PC-3 (cell line): Measurements from ENCODE around the gene PITPNM2. TPM values are rescaled to one million over a fixed set of nuclear protein-coding genes. Genes with fewer than 3 reads are reported as not detected.

Experiments
- ATAC-seq: fragments of 200-7000 bp; cut with Tn5 transposase; 2 replicates; pipeline ENCODE4 v1.9.1; 2020; ENCODE audit warnings: mild to moderate bottlenecking, moderate library complexity
- Bru-seq: library from RNA; stranded (reverse); fragments of 400-500 nt; gene quantifications from one replicate; lab custom pipeline; 2021; lab: Mats Ljungman, UMichigan
- BruChase-seq, 2 experiments: library from RNA; stranded (reverse); fragments of 400-500 nt; gene quantifications; one replicate each; lab custom pipeline; 2021; lab: Mats Ljungman, UMichigan
- BruUV-seq: library from RNA; stranded (reverse); fragments of 400-500 nt; replicated peaks from 2 replicates; lab custom pipeline; 2021; lab: Mats Ljungman, UMichigan
- CTCF ChIA-PET: fragments of 300-600 bp; sonication (Branson Sonifier 250); formaldehyde crosslinking; loops from one replicate; lab custom pipeline; 2022; ENCODE audit warnings: antibody characterized with exemption; lab: Charles Lee
- POLR2A ChIA-PET: fragments of 300-600 bp; sonication (Branson Sonifier 250); formaldehyde crosslinking; loops from one replicate; lab custom pipeline; 2022; ENCODE audit warnings: antibody characterized with exemption; ENCODE audit not compliant: unreplicated experiment; lab: Charles Lee
- DNase-seq: peaks from one replicate; pipeline ENCODE4 v3.0.0-alpha.2; 2015
- H2AFZ ChIP-seq: fragments of 300-600 bp; sonication (generic); 2 replicates; pipeline ENCODE4 v1.6.0; 2016; ENCODE audit warnings: antibody characterized with exemption, low read length
- H3F3A ChIP-seq: fragments of 300-600 bp; sonication (generic); one replicate; pipeline ENCODE4 v1.6.0; 2017; ENCODE audit warnings: antibody characterized with exemption, low read length, control low read depth, mild to moderate bottlenecking; ENCODE audit not compliant: unreplicated experiment
- H3K27ac ChIP-seq: fragments of 300-600 bp; sonication (generic); 2 replicates; pipeline ENCODE4 v1.5.1; 2016; ENCODE audit warnings: mild to moderate bottlenecking, low read length
- H3K27me3 ChIP-seq: fragments of 300-600 bp; sonication (generic); 2 replicates; pipeline ENCODE4 v1.6.1; 2016; ENCODE audit warnings: low read length, mixed read lengths
- H3K36me3 ChIP-seq: fragments of 300-600 bp; sonication (generic); 2 replicates; pipeline ENCODE4 v1.6.1; 2016; ENCODE audit warnings: low read depth, mixed run types, low read length, mixed read lengths
- H3K4me1 ChIP-seq: fragments of 300-600 bp; sonication (generic); 2 replicates; pipeline ENCODE4 v1.5.1; 2016; ENCODE audit warnings: low read length; ENCODE audit not compliant: insufficient read depth
- H3K4me2 ChIP-seq: fragments of 300-600 bp; sonication (generic); 2 replicates; pipeline ENCODE4 v1.6.0; 2016; ENCODE audit warnings: low read length
- H3K4me3 ChIP-seq: fragments of 300-600 bp; sonication (generic); 2 replicates; pipeline ENCODE4 v1.5.1; 2016; ENCODE audit warnings: mild to moderate bottlenecking, low read length, mixed read lengths
- H3K79me2 ChIP-seq: fragments of 300-600 bp; sonication (generic); 2 replicates; pipeline ENCODE4 v1.6.1; 2017; ENCODE audit warnings: low read length, mixed read lengths
- H3K9ac ChIP-seq: fragments of 300-600 bp; sonication (generic); 2 replicates; pipeline ENCODE4 v1.6.0; 2016; ENCODE audit warnings: mild to moderate bottlenecking, low read length
- H3K9me2 ChIP-seq: fragments of 300-600 bp; sonication (generic); replicated peaks from 2 replicates; pipeline ENCODE4 v1.6.1; 2016; ENCODE audit warnings: mixed run types, low read length, mixed read lengths
- H3K9me3 ChIP-seq: fragments of 300-600 bp; sonication (generic); 2 replicates; pipeline ENCODE4 v1.6.1; 2016; ENCODE audit warnings: low read length, mixed read lengths
- H4K20me1 ChIP-seq: fragments of 300-600 bp; sonication (generic); 2 replicates; pipeline ENCODE4 v1.6.1; 2016; ENCODE audit warnings: low read length, mixed read lengths
- EZH2 ChIP-seq: fragments of 300-600 bp; sonication (generic); IDR thresholded peaks from one replicate; pipeline ENCODE4 v1.6.1; 2017; ENCODE audit warnings: antibody characterized with exemption, mild to moderate bottlenecking, low read length; ENCODE audit not compliant: unreplicated experiment
- EZH2phosphoT487 ChIP-seq: fragments of 300-600 bp; sonication (generic); IDR thresholded peaks from 2 replicates; pipeline ENCODE4 v1.6.1; 2018; ENCODE audit warnings: mild to moderate bottlenecking, antibody characterized with exemption, low read length, borderline replicate concordance
- intact Hi-C: fragments of 100-400 bp; cut with micrococcal nuclease; formaldehyde crosslinking; loops from 2 replicates; pipeline ENCODE4 v1.9.0; 2023
- long read RNA-seq: library from polyadenylated mRNA; unstranded; transcript quantifications from one replicate; pipeline ENCODE4 v2.0.0, GENCODE V29; 2021; ENCODE audit not compliant: unreplicated experiment
- total RNA-seq: library from RNA; depleted of rRNA; stranded (reverse); fragments of >200 nt; gene quantifications from 2 replicates; pipeline ENCODE4 v1.2.3, GENCODE V29; 2014; rRNA removed
- TF ChIP-seq, protein P1 (sequence below): fragments of 300-600 bp; sonication (generic); conservative IDR thresholded peaks from 2 replicates; pipeline ENCODE4 v1.5.1; 2017; ENCODE audit warnings: antibody characterized with exemption, low read depth, mild to moderate bottlenecking, low read length

Gene PITPNM2
- total RNA-seq (5.6 and 8.1 TPM in 2 replicates), Bru-seq, nascent RNA (percentile 45 among the genes with signal in this experiment), BruChase-seq, experiment 1, labeled RNA remaining after a 6-hour chase (percentile 46 among the genes with signal in this experiment), BruChase-seq, experiment 2, labeled RNA remaining after a 2-hour chase (percentile 43 among the genes with signal in this experiment)
- long read RNA-seq, partial matches to known transcripts, result 0 of 8 reads
- long read RNA-seq, other reads (novel, unspliced or antisense), result 8 of 8 reads

DNA sequence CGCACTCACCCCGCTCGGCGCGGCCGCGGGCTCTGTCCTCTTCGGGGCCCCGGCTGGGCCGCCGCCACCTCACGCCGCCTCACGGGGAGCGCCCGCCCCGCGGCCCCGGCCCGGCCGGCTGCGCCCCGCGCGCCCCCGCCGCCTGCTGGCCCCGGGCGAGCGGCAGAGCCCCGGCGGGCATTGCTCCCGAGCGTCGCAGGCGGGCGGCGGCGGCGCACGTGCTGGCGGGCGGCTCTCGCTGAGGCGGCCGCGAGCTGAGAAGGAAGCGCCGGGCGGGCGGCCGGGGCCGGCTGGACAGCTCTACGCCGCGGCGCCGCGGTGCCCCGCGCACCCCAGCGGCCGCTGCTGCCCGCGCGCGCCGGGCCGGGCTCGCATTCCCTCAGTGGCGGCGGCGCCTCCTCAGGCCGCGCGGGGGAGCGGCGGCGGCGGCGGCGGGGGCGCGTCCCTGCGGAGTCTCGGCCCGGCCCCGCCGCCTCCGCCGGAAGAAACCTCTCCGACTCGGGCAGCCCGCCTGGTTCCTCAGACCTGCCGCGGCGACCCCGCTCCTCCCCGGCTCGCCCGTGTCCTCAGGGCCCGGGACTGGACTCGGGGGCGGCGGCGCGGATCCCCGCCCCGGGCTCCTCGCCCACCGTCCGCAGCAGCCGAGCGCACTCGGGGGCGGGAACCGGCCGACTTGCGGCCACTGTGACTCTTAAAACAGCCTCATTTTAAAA, at the start of gene PITPNM2:
Gene PITPNM2, minus strand, starts transcription at position 347 of the 713 bp plus-strand sequence. CDS start 116,500 bp downstream, outside the sequence.
- Histone ChIP-seq H2AFZ (peak within 1 kb of the TSS; percentile 86), H3F3A (no peaks in the 10 kb centered on the region), H4K20me1 (no peaks in the 10 kb centered on the region), H3K27ac (no peak within 1 kb of the TSS), H3K4me2 (peak within 1 kb of the TSS; percentile 96), H3K9me2 (no peaks in the 10 kb centered on the region), H3K9ac (peak within 1 kb of the TSS; percentile 78), H3K4me1 (peaks cover 17% of the 10 kb centered on the region), H3K4me3 (peak within 1 kb of the TSS; percentile 80), H3K36me3 (no peaks in the 10 kb centered on the region; the same call in 1 of the 2 replicates), H3K9me3 (no peaks in the 10 kb centered on the region), H3K79me2 (peaks cover 13% of the 10 kb centered on the region; the same call in 1 of the 2 replicates), H3K27me3 (no peaks in the 10 kb centered on the region)
- DNase-seq (peak; percentile 69), ATAC-seq (peak; percentile 84)
- TF ChIP-seq EZH2phosphoT487, result no peak
- TF ChIP-seq EZH2, result no peak
- TF ChIP-seq, protein P1, sequence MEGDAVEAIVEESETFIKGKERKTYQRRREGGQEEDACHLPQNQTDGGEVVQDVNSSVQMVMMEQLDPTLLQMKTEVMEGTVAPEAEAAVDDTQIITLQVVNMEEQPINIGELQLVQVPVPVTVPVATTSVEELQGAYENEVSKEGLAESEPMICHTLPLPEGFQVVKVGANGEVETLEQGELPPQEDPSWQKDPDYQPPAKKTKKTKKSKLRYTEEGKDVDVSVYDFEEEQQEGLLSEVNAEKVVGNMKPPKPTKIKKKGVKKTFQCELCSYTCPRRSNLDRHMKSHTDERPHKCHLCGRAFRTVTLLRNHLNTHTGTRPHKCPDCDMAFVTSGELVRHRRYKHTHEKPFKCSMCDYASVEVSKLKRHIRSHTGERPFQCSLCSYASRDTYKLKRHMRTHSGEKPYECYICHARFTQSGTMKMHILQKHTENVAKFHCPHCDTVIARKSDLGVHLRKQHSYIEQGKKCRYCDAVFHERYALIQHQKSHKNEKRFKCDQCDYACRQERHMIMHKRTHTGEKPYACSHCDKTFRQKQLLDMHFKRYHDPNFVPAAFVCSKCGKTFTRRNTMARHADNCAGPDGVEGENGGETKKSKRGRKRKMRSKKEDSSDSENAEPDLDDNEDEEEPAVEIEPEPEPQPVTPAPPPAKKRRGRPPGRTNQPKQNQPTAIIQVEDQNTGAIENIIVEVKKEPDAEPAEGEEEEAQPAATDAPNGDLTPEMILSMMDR, result no peak
- intact Hi-C loops, result loop anchor here (2.0 to 5.0 kb wide), 2 partner anchors 64 to 108 kb away; no protein-coding TSS in a partner anchor
- ChIA-PET CTCF (interaction anchor here (0.6 kb wide), 7 partner anchors 10 to 107 kb away, joined by 3 to 10 read pairs (median 5); partner anchors contain the start of gene MPHOSPH9), POLR2A (interaction anchor here (0.6 to 1.0 kb wide), 3 partner anchors 35 to 88 kb away, joined by 5 to 14 read pairs (median 14); no protein-coding TSS in a partner anchor)
- no TSS peak for BruUV-seq

DNA sequence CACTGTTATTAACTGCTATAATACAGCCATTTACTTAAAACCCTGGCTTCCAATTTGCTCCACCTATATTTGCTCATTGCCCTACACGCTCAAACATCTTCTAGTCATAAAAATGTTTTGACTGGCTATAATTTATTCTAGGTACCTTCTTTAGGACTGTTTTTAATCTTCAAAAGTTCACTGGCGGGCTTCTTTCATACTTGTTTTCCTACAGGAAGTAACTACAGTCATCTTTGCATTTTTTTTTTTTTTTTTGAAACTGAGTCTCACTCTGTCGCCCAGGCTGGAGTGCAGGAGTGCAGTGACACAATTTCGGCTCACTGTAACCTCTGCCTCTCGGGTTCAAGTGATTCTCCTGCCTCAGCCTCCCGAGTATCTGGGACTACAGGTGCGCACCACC, 49.5 kb upstream of the PITPNM2 start:
- Histone ChIP-seq H3K27ac (no peak overlapping the region), H3K4me3 (no peak overlapping the region), H3K27me3 (no peaks in the 10 kb centered on the region), H3K9ac (no peak overlapping the region), H3K4me2 (no peak overlapping the region), H3K9me3 (no peaks in the 10 kb centered on the region), H4K20me1 (no peaks in the 10 kb centered on the region), H3K9me2 (no peaks in the 10 kb centered on the region), H3K79me2 (no peaks in the 10 kb centered on the region), H2AFZ (no peak overlapping the region), H3K4me1 (no peaks in the 10 kb centered on the region), H3F3A (no peaks in the 10 kb centered on the region), H3K36me3 (peaks cover 24% of the 10 kb centered on the region)
- no TSS peak for BruUV-seq
- TF ChIP-seq EZH2phosphoT487 (no peak), EZH2 (no peak)
- TF ChIP-seq, protein P1, result no peak
- ATAC-seq (no peak), DNase-seq (no peak)
- POLR2A ChIA-PET, result no interaction called here
- intact Hi-C loops, result no loop called here
- CTCF ChIA-PET, result no interaction called here
